Adrenal gland (tissue), 5 donors: ENCODE results near the gene NCDN.

Source experiments
- POLR2A ChIP-seq, 2 donors: fragments of 450-650 bp; IDR thresholded peaks; one replicate each; pipeline ENCODE4 v1.6.1; 2017; ENCODE audit warnings: antibody characterized with exemption in 2 of 2, mild to moderate bottlenecking in 2 of 2, moderate library complexity in 1 of 2
- TF ChIP-seq, protein P1 (sequence below), 6 experiments: fragments of 450-650 bp in 4 of 6; fragments of 200-600 bp in 2 of 6; sonication (generic) in 1 of 6; IDR thresholded peaks; 1 replicate in 5 of 6; 2 replicates in 1 of 6; pipeline versions ENCODE4 v1.5.1 to v1.8.0; 2016 to 2021; ENCODE audit warnings: antibody characterized with exemption in 6 of 6, mild to moderate bottlenecking in 2 of 6, moderate library complexity in 1 of 6
- donor health status: DM: no; HTN: no; CAD: no.

DNA sequence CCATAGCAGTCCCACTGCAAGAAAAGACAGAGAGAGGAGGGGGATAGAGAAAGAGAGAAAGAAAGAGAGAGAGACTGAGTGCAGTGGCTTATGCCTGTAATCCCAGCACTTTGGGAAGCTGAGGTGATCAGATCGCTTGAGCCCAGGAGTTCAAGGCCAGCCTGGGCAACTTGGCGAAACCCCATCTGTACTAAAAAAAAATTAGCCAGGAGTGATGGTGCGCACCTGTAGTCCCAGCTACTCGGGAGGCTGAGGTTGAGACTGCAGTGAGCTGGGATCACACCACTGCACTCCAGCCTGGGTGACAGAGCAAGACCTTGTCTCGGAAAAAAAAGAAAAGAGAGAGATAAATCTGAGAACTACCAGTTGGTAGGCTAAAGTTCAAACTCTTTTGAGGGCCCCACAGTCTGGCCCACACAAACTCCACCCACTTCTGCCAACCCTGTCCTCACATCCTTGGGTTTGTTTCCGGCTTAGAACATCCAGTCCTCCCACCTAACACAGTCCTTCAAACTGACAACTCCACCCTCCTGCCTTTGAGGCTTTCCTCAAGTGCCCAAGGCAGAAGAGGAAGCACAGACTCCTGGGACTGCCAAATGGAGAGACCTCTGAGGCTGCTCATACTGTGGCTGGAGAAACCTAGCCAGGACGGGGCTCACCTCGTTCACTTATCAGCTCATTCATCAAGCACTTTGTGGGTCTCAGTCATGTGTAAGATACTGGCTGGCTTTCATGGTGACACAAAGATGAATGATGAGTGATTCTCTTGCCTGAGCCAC lies 35.6 kb downstream of the NCDN start:
- TF ChIP-seq, protein P1, sequence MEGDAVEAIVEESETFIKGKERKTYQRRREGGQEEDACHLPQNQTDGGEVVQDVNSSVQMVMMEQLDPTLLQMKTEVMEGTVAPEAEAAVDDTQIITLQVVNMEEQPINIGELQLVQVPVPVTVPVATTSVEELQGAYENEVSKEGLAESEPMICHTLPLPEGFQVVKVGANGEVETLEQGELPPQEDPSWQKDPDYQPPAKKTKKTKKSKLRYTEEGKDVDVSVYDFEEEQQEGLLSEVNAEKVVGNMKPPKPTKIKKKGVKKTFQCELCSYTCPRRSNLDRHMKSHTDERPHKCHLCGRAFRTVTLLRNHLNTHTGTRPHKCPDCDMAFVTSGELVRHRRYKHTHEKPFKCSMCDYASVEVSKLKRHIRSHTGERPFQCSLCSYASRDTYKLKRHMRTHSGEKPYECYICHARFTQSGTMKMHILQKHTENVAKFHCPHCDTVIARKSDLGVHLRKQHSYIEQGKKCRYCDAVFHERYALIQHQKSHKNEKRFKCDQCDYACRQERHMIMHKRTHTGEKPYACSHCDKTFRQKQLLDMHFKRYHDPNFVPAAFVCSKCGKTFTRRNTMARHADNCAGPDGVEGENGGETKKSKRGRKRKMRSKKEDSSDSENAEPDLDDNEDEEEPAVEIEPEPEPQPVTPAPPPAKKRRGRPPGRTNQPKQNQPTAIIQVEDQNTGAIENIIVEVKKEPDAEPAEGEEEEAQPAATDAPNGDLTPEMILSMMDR (IDR thresholded peaks at IDR 0.05), result no peak
- TF ChIP-seq POLR2A (IDR thresholded peaks at IDR 0.05), result no peak
